Neural progenitor cell (in vitro differentiated cells): ENCODE measurements around the gene COL4A3. TPM values are rescaled to one million over a fixed set of nuclear protein-coding genes. Genes with fewer than 3 reads are reported as not detected.

Source experiments
- DNase-seq: peaks from one replicate; pipeline ENCODE4 v3.0.0-alpha.2; 2016; ENCODE audit warnings: low spot score
- H2AFZ ChIP-seq: fragments of 200-600 bp; sonication (generic); replicated peaks from 2 replicates; pipeline ENCODE4 v1.6.1; 2016; ENCODE audit warnings: antibody characterized with exemption
- H3F3A ChIP-seq: fragments of 200-600 bp; sonication (generic); 2 replicates; pipeline ENCODE4 v1.6.1; 2016; ENCODE audit warnings: antibody characterized with exemption, low read depth
- H3K27ac ChIP-seq: fragments of 200-600 bp; sonication (generic); 2 replicates; pipeline ENCODE4 v1.5.1; 2016; ENCODE audit warnings: mild to moderate bottlenecking
- H3K27me3 ChIP-seq: fragments of 200-600 bp; sonication (generic); 2 replicates; pipeline ENCODE4 v1.6.1; 2016; ENCODE audit warnings: mild to moderate bottlenecking, moderate library complexity
- H3K36me3 ChIP-seq: fragments of 200-600 bp; sonication (generic); 2 replicates; pipeline ENCODE4 v1.5.1; 2016
- H3K4me1 ChIP-seq: fragments of 200-600 bp; sonication (generic); 2 replicates; pipeline ENCODE4 v1.6.1; 2016; ENCODE audit warnings: mixed run types
- H3K4me2 ChIP-seq: fragments of 200-600 bp; sonication (generic); 2 replicates; pipeline ENCODE4 v1.6.1; 2016
- H3K4me3 ChIP-seq: fragments of 200-600 bp; sonication (generic); 2 replicates; pipeline ENCODE4 v1.5.1; 2016
- H3K79me2 ChIP-seq: fragments of 200-600 bp; sonication (generic); 2 replicates; pipeline ENCODE4 v1.6.1; 2016; ENCODE audit warnings: low read depth
- H3K9ac ChIP-seq: fragments of 200-600 bp; sonication (generic); 2 replicates; pipeline ENCODE4 v1.6.1; 2016
- H3K9me3 ChIP-seq: fragments of 200-600 bp; sonication (generic); 2 replicates; pipeline ENCODE4 v1.5.1; 2016; ENCODE audit warnings: low read depth
- H4K20me1 ChIP-seq: fragments of 200-600 bp; sonication (generic); 2 replicates; pipeline ENCODE4 v1.6.1; 2016; ENCODE audit warnings: low read depth
- H3K27ac Mint-ChIP-seq: 3 replicates; pipeline ENCODE4 v1.8.0; 2021; ENCODE audit warnings: mixed read lengths
- H3K27me3 Mint-ChIP-seq: 2 replicates; pipeline ENCODE4 v1.8.0; 2022; ENCODE audit warnings: low read depth, mild to moderate bottlenecking, inconsistent platforms, moderate library complexity, mixed read lengths; ENCODE audit not compliant: insufficient read depth
- H3K36me3 Mint-ChIP-seq: 3 replicates; pipeline ENCODE4 v1.8.0; 2021; ENCODE audit warnings: mixed read lengths
- H3K4me1 Mint-ChIP-seq: 3 replicates; pipeline ENCODE4 v1.8.0; 2021; ENCODE audit warnings: mixed read lengths
- H3K4me3 Mint-ChIP-seq: 3 replicates; pipeline ENCODE4 v1.8.0; 2021; ENCODE audit warnings: mild to moderate bottlenecking, moderate library complexity, mixed read lengths
- H3K9me3 Mint-ChIP-seq: 3 replicates; pipeline ENCODE4 v1.8.0; 2020; ENCODE audit warnings: mixed read lengths
- EZH2 ChIP-seq: fragments of 200-600 bp; sonication (generic); IDR thresholded peaks from 2 replicates; pipeline ENCODE4 v1.6.1; 2017; ENCODE audit warnings: antibody characterized with exemption, mild to moderate bottlenecking, moderate library complexity
- EZH2phosphoT487 ChIP-seq: fragments of 200-600 bp; sonication (generic); IDR thresholded peaks from 2 replicates; pipeline ENCODE4 v1.6.1; 2017; ENCODE audit warnings: antibody characterized with exemption
- total RNA-seq: library from RNA; depleted of rRNA; stranded (reverse); fragments of >200 nt; gene quantifications from 2 replicates; pipeline ENCODE4 v1.2.3, GENCODE V29; 2015; ENCODE audit warnings: low replicate concordance
- TF ChIP-seq, protein P1 (sequence below): fragments of 200-600 bp; sonication (generic); IDR thresholded peaks from 2 replicates; pipeline ENCODE4 v1.5.1; 2017; ENCODE audit warnings: antibody characterized with exemption, mild to moderate bottlenecking

Gene COL4A3
- total RNA-seq, 1 donor from 2014 or later = not detected

DNA sequence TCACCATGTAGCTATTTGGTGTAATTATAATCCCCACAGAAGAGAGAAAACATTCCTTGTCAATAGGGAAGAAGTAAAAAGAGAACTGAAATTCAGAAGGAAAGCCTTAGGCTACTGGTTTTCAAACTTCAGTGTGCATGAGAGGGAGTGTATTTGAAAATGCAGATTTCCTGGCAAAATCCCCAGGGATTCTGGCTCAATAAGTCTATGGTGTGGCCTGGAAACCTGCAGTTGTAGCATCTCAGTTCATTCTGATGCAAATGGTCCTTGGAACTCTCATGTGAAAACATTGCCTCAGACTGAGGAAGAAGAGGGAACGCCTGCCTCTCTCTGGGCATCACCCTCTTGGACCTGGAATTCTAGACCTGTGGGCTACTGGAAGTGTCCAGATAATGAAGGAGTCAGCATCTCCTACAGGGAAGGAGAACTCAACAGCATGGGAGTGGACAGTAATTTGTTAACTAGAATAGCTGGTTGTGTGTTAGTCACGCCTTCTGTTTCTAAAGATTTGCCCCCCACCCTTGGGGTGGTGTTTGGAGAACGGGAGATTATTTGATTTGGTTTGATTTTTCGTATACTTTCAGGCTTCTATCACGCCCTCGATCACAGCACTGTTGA is 21.3 kb downstream of the COL4A3 start:
- no peak overlapping the region for H3K27ac Mint-ChIP-seq
- Histone ChIP-seq H3K4me3 (no peak overlapping the region), H3K27me3 (no peaks in the 10 kb centered on the region), H3F3A (no peaks in the 10 kb centered on the region), H3K9me3 (no peaks in the 10 kb centered on the region), H4K20me1 (no peaks in the 10 kb centered on the region), H3K4me2 (no peak overlapping the region), H3K9ac (no peak overlapping the region), H3K4me1 (no peaks in the 10 kb centered on the region), H3K79me2 (no peaks in the 10 kb centered on the region), H3K27ac (no peak overlapping the region), H3K36me3 (no peaks in the 10 kb centered on the region), H2AFZ (no peak overlapping the region)
- TF ChIP-seq, protein P1, sequence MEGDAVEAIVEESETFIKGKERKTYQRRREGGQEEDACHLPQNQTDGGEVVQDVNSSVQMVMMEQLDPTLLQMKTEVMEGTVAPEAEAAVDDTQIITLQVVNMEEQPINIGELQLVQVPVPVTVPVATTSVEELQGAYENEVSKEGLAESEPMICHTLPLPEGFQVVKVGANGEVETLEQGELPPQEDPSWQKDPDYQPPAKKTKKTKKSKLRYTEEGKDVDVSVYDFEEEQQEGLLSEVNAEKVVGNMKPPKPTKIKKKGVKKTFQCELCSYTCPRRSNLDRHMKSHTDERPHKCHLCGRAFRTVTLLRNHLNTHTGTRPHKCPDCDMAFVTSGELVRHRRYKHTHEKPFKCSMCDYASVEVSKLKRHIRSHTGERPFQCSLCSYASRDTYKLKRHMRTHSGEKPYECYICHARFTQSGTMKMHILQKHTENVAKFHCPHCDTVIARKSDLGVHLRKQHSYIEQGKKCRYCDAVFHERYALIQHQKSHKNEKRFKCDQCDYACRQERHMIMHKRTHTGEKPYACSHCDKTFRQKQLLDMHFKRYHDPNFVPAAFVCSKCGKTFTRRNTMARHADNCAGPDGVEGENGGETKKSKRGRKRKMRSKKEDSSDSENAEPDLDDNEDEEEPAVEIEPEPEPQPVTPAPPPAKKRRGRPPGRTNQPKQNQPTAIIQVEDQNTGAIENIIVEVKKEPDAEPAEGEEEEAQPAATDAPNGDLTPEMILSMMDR = no peak
- TF ChIP-seq EZH2phosphoT487 = no peak
- no peak for TF ChIP-seq EZH2
- no peak for DNase-seq
- H3K4me3 Mint-ChIP-seq = no peak overlapping the region
- H3K36me3 Mint-ChIP-seq = no peaks in the 10 kb centered on the region
- H3K27me3 Mint-ChIP-seq = peaks cover 3% of the 10 kb centered on the region
- peaks cover 4% of the 10 kb centered on the region for H3K9me3 Mint-ChIP-seq
- H3K4me1 Mint-ChIP-seq = peaks cover 17% of the 10 kb centered on the region

DNA sequence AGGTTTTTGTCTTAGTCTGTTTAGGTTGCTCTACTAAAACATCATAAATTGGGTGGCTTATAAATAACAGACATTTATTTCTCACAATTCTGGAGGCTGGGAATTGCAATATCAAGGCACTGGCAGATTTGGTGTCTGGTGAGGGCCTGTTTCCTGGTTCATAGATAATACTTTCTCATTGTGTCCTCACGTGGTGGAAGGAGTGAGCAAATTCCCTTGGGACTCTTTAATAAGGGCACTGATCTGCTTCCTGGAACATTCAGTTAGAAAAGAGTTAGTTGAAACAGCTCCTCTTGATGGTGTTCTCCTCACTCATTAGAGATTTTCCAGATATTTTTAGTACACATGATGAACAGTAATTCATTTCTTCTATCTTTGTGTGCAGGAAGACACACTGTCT is 22.3 kb downstream of the COL4A3 start:
- Histone ChIP-seq H3K9me3 (no peaks in the 10 kb centered on the region), H3K27ac (no peak overlapping the region), H3F3A (no peaks in the 10 kb centered on the region), H3K27me3 (no peaks in the 10 kb centered on the region), H3K79me2 (no peaks in the 10 kb centered on the region), H3K9ac (no peak overlapping the region), H3K4me1 (peaks cover 10% of the 10 kb centered on the region), H3K36me3 (no peaks in the 10 kb centered on the region), H3K4me3 (no peak overlapping the region), H3K4me2 (no peak overlapping the region), H4K20me1 (no peaks in the 10 kb centered on the region), H2AFZ (no peak overlapping the region)
- no peak overlapping the region for H3K27ac Mint-ChIP-seq
- no peak overlapping the region for H3K4me3 Mint-ChIP-seq
- no peaks in the 10 kb centered on the region for H3K36me3 Mint-ChIP-seq
- no peak for DNase-seq
- TF ChIP-seq EZH2phosphoT487 (no peak), EZH2 (no peak)
- TF ChIP-seq, protein P1 = no peak
- H3K4me1 Mint-ChIP-seq = peaks cover 23% of the 10 kb centered on the region
- peaks cover 3% of the 10 kb centered on the region for H3K27me3 Mint-ChIP-seq
- H3K9me3 Mint-ChIP-seq = peaks cover 4% of the 10 kb centered on the region

DNA sequence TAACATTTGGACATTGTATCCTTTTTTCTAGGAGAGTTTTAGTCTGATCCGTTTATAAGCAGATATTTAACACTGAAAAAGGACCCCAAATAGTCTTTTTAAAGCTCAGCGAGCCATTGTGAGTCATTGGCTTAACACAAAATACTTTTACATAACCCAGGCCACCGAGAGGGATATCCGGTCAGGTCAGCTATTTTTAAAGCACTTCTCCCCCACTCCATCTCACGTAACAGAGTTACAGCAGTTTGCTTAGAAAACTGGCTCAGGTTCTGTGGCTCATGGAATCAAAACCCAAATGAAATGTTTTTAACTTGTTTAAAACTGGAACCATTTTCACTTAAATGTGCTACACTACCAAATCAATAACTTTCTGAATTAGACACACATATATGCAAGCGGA is 23.9 kb downstream of the COL4A3 start:
- H3K36me3 ChIP-seq = no peaks in the 10 kb centered on the region
- Mint-ChIP-seq H3K36me3 (no peaks in the 10 kb centered on the region), H3K27ac (no peak overlapping the region), H3K9me3 (peaks cover 6% of the 10 kb centered on the region), H3K4me3 (no peak overlapping the region), H3K27me3 (peaks cover 3% of the 10 kb centered on the region), H3K4me1 (peaks cover 19% of the 10 kb centered on the region)
- no peaks in the 10 kb centered on the region for H3K79me2 ChIP-seq
- no peaks in the 10 kb centered on the region for H3F3A ChIP-seq
- H3K9me3 ChIP-seq = no peaks in the 10 kb centered on the region
- no peaks in the 10 kb centered on the region for H4K20me1 ChIP-seq
- peaks cover 11% of the 10 kb centered on the region for H3K4me1 ChIP-seq
- H3K4me3 ChIP-seq = no peak overlapping the region
- H3K9ac ChIP-seq = no peak overlapping the region
- peak overlapping the region; percentile 7 for H2AFZ ChIP-seq
- TF ChIP-seq, protein P1 = no peak
- TF ChIP-seq EZH2 (no peak), EZH2phosphoT487 (no peak)
- no peaks in the 10 kb centered on the region for H3K27me3 ChIP-seq
- no peak overlapping the region for H3K27ac ChIP-seq
- H3K4me2 ChIP-seq = no peak overlapping the region
- DNase-seq = no peak
